Activated B cell treated with CpG ODN at 0.5 μM for 24 hours (primary cell): Measurements from ENCODE around the gene PKP4. TPM values are rescaled to one million over a fixed set of nuclear protein-coding genes. Genes with fewer than 3 reads are reported as not detected.

Source experiments
- ATAC-seq: fragments of 200-7000 bp; cut with Tn5 transposase; one replicate; pipeline ENCODE4 v1.10.0; 2021; ENCODE audit warnings: low read depth, mild to moderate bottlenecking, moderate library complexity
- CTCF ChIA-PET: fragments of 350-600 bp; sonication (Branson Sonifier 250); formaldehyde crosslinking; loops from one replicate; lab custom pipeline; 2021; ENCODE audit warnings: antibody characterized with exemption; lab: Charles Lee
- POLR2A ChIA-PET: fragments of 350-600 bp; sonication (Branson Sonifier 250); formaldehyde crosslinking; loops from one replicate; lab custom pipeline; 2021; ENCODE audit warnings: antibody characterized with exemption; lab: Charles Lee
- DNase-seq: peaks from one replicate; pipeline ENCODE4 v3.0.0; 2022
- H3K27ac Mint-ChIP-seq: one replicate; pipeline ENCODE4 v1.8.0; 2020; ENCODE audit warnings: mixed read lengths
- H3K27me3 Mint-ChIP-seq: one replicate; pipeline ENCODE4 v1.8.0; 2021; ENCODE audit warnings: mixed read lengths
- H3K36me3 Mint-ChIP-seq: one replicate; pipeline ENCODE4 v1.8.0; 2021; ENCODE audit warnings: low read depth, mixed read lengths
- H3K4me1 Mint-ChIP-seq: one replicate; pipeline ENCODE4 v1.8.0; 2021; ENCODE audit warnings: mixed read lengths
- H3K4me3 Mint-ChIP-seq: one replicate; pipeline ENCODE4 v1.8.0; 2020; ENCODE audit warnings: mild to moderate bottlenecking, mixed read lengths
- H3K9me3 Mint-ChIP-seq: one replicate; pipeline ENCODE4 v1.8.0; 2020; ENCODE audit warnings: mixed read lengths
- intact Hi-C: fragments of 100-400 bp; cut with micrococcal nuclease; formaldehyde crosslinking; loops from one replicate; pipeline ENCODE4 v1.15.1; 2024
- total RNA-seq: library from RNA; stranded (reverse); gene quantifications from 2 replicates; pipeline ENCODE4 v1.2.3, GENCODE V29; 2022
- TF ChIP-seq, protein P1 (sequence below): fragments of 200-600 bp; IDR thresholded peaks from one replicate; pipeline ENCODE4 v1.8.0; 2022; ENCODE audit warnings: antibody characterized with exemption, mild to moderate bottlenecking

PKP4 gene
- total RNA-seq, 1 donor from 2014 or later: 6.5 TPM

DNA sequence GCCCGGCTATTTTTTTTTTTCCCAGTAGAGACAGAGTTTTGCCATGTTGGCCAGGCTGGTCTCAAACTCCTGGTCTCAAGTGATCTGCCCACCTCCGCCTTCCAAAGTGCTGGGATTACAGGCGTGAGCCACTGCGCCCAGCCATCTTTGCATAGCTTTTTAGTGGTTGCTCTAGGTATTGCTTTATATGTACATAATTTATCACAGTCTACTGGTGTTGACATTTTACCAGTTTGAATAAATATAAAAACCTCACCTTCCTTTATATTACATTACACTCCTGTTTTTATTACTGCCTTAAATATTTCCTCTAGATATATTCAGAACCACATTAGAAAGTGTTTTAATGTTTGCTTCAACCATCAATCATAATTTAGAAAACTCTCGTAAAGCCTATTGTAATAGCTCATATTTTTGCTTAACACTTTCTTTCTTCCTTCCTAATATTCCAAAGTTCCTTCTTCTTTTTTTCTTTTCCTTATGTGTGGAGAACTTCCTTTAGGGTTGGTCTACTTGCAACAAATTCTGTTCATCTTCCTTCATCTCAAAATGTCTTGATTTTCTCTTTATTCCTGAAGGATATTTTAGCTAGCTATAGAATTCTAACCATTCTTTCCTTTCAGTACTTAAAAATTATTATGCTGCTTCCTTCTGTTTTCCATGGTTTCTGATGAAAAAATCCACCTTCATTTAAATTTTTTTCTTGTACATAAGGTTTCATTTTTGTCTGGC is 256.2 kb downstream of the PKP4 start:
- ATAC-seq: no peak
- CTCF ChIA-PET: no interaction called here
- TF ChIP-seq, protein P1, sequence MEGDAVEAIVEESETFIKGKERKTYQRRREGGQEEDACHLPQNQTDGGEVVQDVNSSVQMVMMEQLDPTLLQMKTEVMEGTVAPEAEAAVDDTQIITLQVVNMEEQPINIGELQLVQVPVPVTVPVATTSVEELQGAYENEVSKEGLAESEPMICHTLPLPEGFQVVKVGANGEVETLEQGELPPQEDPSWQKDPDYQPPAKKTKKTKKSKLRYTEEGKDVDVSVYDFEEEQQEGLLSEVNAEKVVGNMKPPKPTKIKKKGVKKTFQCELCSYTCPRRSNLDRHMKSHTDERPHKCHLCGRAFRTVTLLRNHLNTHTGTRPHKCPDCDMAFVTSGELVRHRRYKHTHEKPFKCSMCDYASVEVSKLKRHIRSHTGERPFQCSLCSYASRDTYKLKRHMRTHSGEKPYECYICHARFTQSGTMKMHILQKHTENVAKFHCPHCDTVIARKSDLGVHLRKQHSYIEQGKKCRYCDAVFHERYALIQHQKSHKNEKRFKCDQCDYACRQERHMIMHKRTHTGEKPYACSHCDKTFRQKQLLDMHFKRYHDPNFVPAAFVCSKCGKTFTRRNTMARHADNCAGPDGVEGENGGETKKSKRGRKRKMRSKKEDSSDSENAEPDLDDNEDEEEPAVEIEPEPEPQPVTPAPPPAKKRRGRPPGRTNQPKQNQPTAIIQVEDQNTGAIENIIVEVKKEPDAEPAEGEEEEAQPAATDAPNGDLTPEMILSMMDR: no peak
- intact Hi-C loops: no loop called here
- H3K27me3 Mint-ChIP-seq: no peaks in the 10 kb centered on the region
- H3K36me3 Mint-ChIP-seq: no peaks in the 10 kb centered on the region
- no peak overlapping the region for H3K4me3 Mint-ChIP-seq
- POLR2A ChIA-PET: no interaction called here
- no peak for DNase-seq
- no peaks in the 10 kb centered on the region for H3K4me1 Mint-ChIP-seq
- H3K9me3 Mint-ChIP-seq: peaks cover 10% of the 10 kb centered on the region
- H3K27ac Mint-ChIP-seq: no peak overlapping the region

DNA sequence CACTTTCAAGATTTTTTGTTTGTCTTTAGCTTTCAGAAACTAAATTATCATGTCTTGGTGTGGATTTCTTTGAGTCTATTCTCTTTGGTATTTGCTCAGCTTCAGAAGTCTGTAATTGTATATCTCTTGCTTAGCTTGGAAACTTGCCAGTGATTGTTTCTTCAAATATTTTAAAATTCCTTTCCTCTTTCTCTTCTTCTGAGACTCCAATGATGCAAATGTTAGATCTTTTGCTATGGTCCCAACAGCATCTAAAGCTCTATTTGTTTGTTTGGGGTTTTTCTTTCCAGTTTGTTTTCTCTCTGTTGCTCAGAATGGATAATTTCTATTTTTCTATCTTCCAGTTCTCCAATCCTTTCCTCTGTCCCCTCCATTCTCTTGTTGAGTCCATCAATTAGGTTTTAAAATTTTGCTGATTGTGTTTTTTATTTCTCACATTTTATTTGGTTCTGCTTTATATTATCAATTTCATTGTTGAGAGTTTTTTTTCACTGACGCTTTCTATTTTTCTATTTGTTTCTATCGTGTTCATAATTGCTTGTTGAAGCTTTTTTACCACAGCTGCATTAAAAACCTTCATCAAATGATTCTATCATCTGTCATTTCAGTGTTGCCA is 256.9 kb downstream of the PKP4 start:
- intact Hi-C loops: no loop called here
- DNase-seq (no peak), ATAC-seq (no peak)
- ChIA-PET CTCF (no interaction called here), POLR2A (no interaction called here)
- no peaks in the 10 kb centered on the region for H3K4me1 Mint-ChIP-seq
- no peaks in the 10 kb centered on the region for H3K27me3 Mint-ChIP-seq
- H3K4me3 Mint-ChIP-seq: no peak overlapping the region
- TF ChIP-seq, protein P1: no peak
- no peak overlapping the region for H3K27ac Mint-ChIP-seq
- no peaks in the 10 kb centered on the region for H3K36me3 Mint-ChIP-seq
- peaks cover 10% of the 10 kb centered on the region for H3K9me3 Mint-ChIP-seq

DNA sequence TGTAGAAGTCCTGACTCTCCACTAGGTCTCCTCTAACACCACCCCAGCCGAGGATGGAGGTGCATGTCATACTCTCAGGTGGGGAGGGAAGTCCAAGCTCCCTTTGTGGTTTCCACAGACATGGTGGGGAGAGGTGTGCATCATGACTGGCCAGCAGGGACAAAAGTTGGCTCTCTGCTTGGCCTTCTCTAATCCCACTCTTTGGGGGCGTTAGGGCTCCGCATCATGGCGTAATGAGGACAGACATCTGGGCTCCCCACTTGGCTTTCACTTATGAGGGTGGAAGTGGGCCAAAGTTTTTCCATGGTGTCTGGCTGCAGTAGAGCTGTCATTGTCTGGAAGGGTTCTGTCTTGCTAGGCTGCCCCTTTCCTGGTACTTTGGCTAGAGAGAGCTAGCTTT is 257.7 kb downstream of the PKP4 start:
- H3K36me3 Mint-ChIP-seq: no peaks in the 10 kb centered on the region
- no peak overlapping the region for H3K4me3 Mint-ChIP-seq
- intact Hi-C loops: no loop called here
- H3K4me1 Mint-ChIP-seq: no peaks in the 10 kb centered on the region
- peaks cover 10% of the 10 kb centered on the region for H3K9me3 Mint-ChIP-seq
- POLR2A ChIA-PET: no interaction called here
- DNase-seq (no peak), ATAC-seq (no peak)
- TF ChIP-seq, protein P1: no peak
- CTCF ChIA-PET: no interaction called here
- H3K27me3 Mint-ChIP-seq: no peaks in the 10 kb centered on the region
- no peak overlapping the region for H3K27ac Mint-ChIP-seq

DNA sequence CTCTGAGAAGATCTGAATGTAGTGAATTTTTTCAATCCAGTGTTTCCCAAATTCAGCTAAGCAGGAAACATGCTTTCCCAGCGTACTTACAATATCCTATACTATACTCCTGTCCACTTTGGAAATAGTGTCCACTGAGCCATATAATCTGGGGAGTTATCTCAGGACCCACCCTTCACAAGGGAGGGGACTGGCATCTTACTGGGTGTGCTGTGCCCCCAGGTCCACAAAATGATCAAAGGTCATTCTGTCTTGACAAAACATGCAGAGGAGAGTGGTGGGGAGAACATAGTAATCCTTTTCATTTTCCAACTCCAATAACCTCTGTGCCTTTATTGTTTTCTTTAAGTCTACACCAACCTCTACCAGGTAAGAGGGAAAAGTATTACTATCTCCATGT is 258.6 kb downstream of the PKP4 start:
- intact Hi-C loops: no loop called here
- TF ChIP-seq, protein P1: no peak
- ChIA-PET CTCF (no interaction called here), POLR2A (no interaction called here)
- H3K27me3 Mint-ChIP-seq: no peaks in the 10 kb centered on the region
- H3K4me3 Mint-ChIP-seq: no peak overlapping the region
- no peak overlapping the region for H3K27ac Mint-ChIP-seq
- no peaks in the 10 kb centered on the region for H3K36me3 Mint-ChIP-seq
- no peak for ATAC-seq
- no peak for DNase-seq
- H3K4me1 Mint-ChIP-seq: no peaks in the 10 kb centered on the region
- peaks cover 10% of the 10 kb centered on the region for H3K9me3 Mint-ChIP-seq

DNA sequence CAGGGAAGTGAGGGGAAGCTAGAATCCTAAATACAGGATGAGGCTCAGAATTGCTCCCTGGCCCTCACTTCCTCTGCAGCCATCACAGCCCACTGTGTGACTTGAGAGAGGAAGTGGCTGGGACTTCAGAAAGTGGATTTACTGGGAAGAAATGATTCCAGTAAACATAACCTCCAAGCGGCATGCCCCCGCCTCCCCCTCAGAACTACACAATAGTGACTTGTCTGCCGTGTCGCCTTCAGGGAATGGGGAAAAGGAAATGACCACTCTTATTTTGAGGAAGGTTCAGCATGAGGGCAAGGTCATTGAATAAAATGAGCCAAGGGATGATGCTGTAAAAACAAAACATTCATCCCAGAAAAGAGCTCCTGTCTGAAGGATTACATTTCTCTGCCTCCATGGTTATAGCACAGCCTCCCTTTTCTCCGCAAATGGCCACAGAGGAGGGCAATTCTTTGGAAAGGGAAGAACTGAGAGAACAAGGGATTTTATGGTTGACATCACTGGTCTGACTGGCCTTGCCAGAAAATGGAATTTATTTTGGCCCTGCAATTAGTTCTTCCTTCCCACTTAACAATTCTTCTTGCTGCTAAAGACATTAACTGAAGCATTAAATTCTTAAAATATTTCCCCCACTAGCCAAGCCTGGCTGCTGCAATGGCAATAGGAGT is 259.5 kb downstream of the PKP4 start:
- no peaks in the 10 kb centered on the region for H3K27me3 Mint-ChIP-seq
- intact Hi-C loops: no loop called here
- CTCF ChIA-PET: no interaction called here
- H3K36me3 Mint-ChIP-seq: no peaks in the 10 kb centered on the region
- H3K4me3 Mint-ChIP-seq: no peak overlapping the region
- DNase-seq: no peak
- TF ChIP-seq, protein P1: no peak
- H3K4me1 Mint-ChIP-seq: no peaks in the 10 kb centered on the region
- peaks cover 10% of the 10 kb centered on the region for H3K9me3 Mint-ChIP-seq
- POLR2A ChIA-PET: no interaction called here
- H3K27ac Mint-ChIP-seq: no peak overlapping the region
- ATAC-seq: no peak
